CMK (cell line): Measurements from ENCODE around the gene B3GALT4.
"Not testable (repeated sequence)": the region's sequence is repeated elsewhere in the genome, so short reads cannot be mapped to it uniquely, and the experiment has no call there.

Source experiments
- DNase-seq: peaks from one replicate; pipeline ENCODE4 v3.0.0-alpha.2; 2010; ENCODE audit warnings: low read depth

The B3GALT4 gene

DNA sequence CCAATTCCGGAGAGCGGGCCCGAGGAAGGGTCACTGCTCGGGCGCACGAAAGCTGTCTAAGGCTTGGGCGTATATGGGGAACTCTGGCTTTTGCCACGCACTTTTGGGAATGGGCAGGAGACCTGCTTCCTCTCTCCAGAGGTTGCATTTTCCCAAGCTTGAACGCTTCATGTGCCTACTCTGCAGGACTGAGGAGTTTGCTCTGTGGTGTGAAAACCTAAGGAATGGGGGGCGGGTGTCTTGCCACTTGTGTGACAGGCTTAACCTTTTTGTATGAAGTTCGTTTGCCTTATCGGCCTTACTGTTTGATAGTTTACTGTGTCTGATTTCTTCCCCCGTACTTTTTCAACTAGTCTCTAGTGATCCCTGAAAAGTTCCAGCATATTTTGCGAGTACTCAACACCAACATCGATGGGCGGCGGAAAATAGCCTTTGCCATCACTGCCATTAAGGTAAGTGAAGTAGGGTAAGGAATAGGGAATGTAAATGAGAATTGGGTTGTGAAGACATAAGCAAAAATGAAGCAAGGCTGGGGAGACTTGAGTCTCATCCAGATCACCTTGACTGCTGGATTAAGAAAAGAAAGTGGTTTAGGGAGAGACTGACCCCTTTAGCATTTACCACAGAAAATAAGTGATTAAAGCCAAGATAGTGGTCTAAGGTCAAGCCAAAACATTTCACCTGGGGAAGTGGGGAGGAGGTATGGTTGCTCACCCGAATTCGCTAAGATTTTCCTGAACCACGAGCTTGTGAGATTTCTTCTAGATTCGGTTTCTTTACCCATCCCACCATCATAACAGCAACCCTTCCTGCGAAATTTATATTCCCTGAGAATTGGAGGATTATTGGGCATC lies 4.4 kb upstream of the B3GALT4 start:
- peak; percentile 50 for DNase-seq

DNA sequence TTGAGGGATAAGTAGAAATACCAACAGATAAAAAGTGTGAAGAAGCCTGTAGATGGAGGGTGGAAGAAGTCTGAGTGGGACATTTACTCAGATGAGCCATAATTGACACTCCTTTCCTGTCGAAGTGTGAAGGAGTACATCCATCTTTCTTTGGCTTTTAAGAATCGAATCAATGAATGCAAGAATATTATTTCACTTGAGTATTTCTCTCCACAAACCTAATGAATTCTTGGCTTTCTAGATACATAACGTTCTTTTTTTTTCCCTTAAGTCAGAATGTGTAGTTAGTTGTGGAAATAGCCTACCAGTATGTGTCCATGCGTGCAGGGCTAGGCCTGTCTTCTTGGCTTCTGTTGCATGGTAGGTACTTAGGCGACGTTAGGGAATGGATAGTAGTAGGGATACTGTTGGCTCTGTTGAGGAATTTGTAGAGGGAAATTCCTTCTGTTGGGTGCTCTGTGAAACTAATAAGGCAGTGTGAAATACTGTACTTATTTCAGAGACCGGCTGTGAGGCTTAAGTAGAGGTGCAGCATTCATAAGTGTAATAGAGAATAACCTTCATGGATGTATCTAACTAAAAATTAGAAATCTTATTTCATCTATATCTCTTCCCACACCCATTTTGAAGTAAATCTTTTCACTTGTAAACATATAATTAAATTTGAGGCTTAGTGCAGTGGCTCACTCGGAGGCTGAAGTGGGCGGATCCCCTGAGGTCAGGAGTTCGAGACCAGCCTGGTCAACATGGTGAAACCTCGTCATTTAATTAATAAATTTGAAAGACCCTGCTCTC lies 3.6 kb upstream of the B3GALT4 start:
- DNase-seq = no peak

DNA sequence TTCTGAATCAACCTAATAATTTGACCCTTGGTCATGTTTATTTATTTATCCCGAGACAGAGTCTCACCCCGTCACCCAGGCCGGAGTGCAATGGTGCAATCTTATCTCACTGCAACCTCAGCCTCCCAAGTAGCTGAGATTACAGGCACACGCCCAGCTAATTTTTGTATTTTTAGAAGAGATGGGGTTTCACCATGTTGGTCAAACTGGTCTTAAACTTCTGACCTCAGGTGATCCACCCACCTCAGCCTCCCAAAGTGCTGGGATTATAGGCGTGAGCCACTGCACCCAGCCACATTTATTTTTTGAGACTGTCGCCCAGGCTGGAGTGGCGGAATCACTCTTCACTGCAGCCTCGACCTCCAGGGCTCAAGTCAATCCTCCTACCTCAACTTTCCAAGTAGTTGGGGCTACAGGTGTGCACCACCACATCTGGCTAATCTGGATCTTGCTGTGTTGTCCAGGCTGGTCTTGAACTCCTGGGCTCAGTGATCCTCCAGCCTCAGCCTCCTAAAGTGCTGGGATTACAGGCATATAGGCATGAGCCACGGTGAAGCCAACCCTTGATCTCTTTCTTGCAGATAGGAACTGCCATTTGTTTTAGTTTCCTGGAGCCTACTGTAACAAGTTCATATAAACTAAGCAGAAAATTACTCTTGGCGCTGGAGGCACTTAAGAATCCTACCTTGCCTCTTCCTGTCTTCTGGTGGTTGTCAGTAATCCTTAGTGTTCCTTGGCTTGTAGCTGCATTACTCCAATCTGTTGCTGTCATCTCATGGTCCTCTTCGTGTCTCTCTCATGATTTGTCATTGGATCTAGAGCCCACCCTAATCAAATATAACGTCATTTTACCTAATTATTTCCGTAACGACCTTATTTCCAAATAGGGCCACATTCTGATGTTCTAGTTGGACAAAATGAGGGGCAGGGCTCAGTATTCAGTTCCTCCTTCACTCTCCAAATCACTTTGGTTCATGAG lies 2.7 kb upstream of the B3GALT4 start:
- no peak for DNase-seq

DNA sequence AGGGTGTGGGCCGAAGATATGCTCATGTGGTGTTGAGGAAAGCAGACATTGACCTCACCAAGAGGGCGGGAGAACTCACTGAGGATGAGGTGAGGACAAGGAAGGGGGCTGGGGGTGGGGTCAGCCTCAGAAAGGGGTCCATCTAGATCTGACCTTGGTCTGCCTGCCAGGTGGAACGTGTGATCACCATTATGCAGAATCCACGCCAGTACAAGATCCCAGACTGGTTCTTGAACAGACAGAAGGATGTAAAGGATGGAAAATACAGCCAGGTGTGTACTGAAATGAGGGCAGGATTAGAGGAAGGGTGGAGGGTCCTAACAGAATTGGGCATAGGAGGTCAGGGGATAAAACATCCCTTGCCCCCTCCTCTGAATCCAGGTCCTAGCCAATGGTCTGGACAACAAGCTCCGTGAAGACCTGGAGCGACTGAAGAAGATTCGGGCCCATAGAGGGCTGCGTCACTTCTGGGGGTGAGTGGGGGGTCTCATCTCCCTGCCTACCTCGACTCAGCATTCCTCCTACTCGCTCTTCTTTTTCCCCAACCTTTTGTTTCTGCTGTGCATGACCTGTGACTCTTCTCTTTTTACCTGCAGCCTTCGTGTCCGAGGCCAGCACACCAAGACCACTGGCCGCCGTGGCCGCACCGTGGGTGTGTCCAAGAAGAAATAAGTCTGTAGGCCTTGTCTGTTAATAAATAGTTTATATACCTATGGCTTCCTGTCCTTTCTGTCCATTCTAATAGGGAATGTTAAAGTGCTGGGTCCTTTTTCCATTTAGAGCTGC lies 935 bp upstream of the B3GALT4 start:
- DNase-seq = not testable (repeated sequence)

DNA sequence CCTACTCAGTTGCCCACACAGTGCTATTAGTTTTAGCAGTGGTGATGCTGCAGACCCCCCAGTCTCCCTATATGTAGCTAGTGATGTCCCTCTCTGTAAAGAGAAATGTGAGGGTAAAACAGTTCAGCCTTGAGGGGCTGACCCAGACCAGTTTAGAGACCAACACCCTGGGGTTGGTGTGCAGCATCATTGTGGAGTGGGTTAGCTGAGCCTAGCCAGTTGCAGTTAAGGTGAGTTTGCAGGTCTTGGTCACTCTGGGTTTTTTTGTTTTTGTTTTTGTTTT lies 401 bp upstream of the B3GALT4 start:
- no peak for DNase-seq

DNA sequence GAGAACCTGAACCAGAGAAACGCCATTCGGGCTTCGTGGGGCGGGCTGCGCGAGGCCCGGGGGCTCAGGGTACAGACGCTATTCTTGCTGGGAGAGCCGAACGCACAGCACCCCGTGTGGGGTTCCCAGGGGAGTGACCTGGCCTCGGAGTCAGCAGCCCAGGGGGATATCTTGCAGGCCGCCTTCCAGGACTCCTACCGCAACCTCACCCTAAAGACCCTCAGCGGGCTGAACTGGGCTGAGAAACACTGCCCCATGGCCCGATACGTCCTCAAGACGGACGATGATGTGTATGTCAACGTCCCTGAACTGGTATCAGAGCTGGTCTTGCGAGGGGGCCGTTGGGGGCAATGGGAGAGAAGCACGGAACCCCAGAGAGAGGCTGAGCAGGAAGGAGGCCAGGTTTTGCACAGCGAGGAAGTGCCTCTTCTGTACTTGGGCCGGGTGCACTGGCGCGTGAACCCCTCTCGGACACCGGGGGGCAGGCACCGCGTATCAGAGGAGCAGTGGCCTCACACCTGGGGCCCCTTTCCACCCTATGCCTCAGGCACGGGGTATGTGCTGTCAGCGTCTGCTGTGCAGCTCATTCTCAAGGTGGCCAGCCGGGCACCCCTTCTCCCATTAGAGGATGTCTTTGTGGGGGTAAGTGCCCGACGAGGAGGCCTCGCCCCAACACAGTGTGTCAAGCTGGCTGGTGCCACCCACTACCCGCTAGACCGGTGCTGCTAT lies 904 bp downstream of the B3GALT4 start:
- no peak for DNase-seq

DNA sequence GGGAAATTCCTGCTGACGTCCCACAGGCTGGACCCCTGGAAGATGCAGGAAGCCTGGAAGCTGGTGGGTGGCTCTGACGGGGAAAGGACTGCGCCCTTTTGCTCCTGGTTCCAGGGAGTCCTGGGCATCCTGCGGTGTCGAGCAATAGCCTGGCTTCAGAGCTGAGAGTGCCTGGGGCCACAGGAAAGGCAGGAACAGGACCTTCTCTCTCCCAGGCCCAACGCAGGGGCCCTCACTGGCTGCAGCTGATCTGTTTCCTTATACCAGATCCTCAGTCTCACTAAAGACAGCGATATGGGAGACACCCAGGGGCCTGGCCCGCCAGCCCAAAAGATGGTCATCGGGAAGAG lies 1.4 kb downstream of the B3GALT4 start:
- no peak for DNase-seq

DNA sequence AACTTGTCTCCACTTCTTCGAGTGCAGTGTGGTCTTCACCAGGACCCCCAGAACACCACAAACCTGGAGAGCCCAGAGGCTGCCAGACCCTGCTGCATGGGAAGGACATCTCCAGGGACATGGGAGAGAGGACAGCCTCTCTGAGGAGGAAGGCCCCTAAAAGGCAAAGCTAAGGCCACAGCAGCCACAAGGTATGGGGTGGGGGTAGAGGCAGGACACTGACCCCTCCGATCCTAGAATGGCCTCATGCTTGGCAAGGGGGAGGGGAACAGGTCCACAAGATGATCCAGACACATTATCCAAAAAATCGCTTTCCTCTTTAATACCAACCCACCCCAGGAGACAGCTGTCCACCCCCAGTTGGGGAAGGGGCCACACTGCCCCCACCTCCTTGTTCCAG lies 1.9 kb downstream of the B3GALT4 start:
- no peak for DNase-seq

DNA sequence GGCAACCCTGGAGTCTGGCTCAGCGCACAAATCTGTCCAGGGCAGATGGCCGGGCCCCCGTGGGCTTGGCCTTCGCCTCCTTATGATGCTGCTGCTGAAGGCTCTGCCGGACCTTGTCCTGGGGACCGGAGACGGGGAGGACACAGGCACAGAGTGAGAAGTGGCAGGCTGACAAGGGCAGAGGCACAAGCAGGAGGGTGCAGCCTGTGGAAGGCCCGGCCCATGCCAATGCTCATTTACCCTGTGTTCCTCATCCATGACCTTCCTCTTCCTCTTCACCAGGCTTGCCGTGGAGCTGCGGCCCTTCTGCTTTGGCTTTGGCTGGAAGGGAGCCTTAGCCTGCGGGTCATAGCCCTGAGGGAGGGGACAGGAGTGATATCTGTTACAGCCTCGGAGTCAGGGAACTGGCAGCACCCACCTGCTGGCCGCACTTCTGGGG lies 2.4 kb downstream of the B3GALT4 start:
- no peak for DNase-seq

DNA sequence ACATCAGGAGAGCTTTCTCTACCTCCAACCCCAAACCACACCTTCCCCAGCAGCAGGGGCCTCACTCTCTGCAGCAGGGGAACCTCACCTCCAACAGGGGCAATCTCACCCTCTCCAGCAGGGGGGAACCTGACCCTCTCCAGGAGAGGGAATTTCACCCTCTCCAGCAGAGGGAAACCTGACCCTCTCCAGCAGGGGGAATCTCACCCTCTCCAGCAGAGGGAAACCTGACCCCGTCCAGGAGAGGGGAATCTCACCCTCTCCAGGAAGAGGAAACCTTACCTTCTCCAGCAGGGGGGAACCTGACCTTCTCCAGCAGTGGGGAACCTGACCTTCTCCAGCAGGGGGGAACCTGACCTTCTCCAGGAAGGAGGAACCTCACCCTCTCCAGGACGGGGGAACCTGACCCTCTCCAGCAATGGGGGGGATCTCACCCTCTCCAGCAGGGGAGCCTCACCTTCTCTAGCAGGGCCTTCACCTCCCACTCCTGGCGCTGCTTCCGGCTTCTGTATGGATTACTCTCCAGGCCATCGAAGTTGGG lies 3.1 kb downstream of the B3GALT4 start:
- no peak for DNase-seq

DNA sequence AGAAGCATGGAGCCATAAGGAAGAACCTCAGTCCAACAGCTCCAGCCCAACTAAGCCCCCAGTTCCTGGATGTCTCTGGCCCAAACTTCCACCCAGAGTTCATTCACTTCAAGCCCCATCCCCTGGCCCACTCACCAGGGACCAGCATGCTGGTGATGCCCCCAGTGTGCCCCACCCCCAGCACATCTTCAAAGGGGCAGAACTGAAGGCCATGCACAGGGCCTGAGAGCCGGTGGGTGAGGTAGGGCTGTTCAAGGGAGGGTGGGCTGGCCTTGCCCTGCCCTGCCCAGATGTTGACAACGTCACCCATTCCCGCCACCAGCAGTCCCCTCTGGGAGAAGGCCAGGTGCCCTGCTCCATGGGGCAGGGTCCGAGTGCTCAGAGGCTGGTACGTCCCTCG lies 3.6 kb downstream of the B3GALT4 start:
- no peak for DNase-seq

DNA sequence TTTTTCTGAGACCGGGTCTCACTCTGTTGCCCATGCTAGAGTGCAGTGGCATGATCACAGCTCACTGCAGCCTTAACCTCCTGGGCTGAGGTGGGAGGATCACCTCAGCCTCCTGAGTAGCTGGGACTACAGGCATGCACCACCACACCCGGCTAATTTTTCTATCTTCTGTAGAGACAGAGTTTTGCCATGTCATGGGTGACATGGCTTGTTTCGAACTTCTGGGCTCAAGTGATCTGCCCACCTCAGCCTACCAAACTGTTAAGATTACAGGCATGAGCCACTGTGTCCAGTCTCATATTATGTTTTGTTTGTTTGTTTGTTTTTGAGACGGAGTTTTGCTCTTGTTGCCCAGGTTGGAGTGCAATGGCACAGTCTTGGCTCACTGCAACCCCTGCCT lies 8.3 kb downstream of the B3GALT4 start:
- not testable (repeated sequence) for DNase-seq

DNA sequence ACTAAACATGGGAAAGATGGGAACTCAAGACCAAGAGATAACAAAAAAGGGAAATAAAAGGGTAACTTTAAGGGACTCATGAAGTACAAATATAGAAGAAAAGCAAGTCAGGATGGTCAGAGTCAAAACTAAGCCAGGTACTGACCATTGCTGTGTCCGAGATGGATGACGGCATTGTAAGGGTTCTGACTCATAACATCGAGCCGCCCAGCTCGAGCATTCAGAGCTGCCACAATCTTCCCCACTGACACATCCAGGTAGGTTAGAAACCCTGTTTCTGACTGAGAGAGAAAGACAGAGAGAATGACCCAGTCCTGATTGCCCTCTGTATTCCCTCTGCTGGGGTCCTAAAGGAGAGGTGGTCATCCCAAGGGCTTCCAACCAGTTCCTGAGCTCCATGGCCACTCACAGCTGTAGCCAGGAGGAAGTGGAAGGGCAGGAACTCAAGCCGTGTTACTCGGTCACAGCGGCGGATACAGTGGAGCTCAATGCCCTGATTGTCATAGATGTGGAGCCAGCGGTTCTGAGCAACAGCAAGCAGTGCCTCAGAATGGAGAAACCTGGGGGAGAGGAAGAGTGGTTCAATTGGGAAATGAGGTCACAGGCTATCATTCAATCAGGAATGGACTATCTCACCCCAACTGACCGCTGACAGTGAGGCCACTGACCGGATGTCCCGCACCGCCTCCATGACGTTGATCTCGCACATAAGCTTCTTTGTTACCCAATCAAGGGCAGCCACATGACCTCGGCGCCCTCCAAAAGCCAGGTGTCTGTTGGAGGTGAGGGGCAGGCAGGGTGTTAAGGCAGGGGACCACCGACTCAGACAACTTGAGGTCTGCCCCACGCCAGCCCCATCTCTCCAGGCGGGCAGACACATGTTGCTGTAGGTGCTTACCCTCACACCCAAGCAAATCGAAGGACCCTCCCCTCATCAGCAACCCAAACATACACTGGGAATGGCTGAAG lies 10.3 kb downstream of the B3GALT4 start:
- no peak for DNase-seq

DNA sequence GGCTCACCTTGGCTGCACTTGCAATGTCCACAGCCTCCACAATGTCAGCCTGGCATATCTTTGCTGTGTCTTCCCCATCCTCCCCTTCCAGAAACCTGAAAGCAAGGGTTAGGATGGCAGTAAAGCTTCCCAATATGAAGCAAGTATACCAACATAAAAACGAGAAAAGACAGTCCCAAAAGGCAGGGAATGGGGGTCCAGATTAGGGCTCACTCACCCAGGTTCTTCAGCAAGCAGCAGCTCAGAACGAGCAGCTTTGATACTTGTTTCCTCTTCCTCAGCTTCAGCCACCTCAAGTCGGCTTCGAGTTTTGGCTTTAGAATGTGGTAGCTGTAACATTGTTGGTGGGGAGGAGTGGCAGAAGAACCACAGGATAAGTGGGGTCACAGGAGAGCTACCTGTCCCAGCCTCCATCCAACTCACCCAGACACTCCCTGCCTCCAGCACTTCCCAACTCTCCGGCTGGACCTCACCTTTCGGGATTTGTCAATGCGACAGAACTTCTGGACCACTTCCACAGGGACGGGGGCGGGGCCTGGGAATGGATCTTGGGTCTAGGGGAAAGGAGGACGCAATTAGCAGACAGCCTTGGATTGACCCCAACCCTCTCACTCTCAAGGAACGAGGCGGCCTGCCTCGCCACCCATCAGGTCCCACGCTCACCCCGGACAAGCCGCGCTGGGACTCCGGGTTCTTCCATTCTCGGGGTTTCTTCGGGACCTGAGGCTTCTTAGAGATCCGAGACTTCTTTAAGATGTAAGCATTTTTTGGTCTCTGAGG lies 11.4 kb downstream of the B3GALT4 start:
- no peak for DNase-seq

DNA sequence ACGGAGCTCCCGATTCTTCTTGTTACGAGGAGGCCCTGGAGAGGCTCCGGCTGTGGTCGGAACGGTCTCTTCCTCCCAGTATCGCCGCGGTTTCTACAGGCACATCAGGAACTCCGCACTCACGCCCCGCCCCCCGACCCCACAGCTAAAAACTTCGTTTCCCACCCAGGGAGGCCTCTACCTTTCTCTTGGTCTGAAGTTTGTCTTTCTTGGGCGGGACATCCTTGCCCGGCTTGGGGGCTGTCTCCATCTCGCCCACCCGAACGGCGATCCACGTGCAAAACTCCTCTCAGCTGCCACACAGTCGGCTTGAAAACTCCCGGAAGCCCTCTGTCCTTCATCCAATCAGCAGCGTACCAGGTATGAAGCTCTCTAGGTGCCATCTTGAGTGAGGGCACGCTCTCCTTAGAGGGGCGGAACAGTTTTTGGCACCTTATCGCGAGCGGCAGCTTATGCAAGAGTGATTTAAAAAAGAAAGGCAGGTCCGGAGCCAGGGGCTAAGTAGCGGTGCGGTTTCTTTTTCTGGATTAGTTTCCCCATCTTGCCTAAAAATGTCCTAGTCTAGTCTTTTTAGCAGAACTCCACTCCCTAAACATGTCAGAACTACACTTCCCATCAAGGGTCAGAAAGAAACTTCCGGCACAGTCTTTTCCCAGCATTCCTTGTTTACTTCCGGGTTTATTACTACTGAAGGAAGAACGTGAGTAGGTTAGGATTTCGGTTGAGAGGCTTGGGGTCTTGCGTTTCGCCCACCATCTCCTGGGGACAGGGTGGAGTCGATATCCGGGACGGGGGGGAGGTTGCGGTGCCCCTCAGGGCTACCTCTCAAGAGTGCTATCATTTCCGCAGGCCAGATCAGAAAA lies 12.2 kb downstream of the B3GALT4 start, which contains the start of the genes PFDN6 and WDR46:
TSS of gene PFDN6 (plus strand) at position 681 of the 863 bp plus-strand sequence. CDS start 256 bp downstream, outside the sequence.
TSS of gene WDR46 (minus strand) at position 319 of the 863 bp plus-strand sequence. CDS start at position 250, 69 bp downstream.
- DNase-seq = peak; percentile 75

DNA sequence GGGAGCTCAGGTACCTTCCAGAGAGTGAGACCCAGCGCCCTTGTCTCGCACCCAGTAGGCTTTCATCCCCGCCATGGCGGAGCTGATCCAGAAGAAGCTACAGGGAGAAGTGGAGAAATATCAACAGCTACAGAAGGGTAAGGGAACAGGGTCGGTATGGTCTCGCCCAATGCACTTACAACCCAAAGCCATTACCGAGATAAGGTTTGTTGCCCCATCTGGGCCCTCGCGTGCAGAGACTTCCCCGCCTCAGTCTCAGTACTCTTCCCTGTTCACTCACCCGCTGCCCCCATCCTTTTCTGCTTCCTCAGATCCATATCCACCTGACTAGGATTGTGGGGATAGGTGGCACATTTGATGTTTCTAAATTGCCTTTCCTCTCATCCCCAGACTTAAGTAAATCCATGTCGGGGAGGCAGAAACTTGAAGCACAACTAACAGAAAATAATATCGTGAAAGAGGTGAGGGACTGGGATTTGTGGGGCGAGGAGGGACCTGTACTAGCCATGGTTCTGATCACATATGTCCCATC lies 12.9 kb downstream of the B3GALT4 start:
- no peak for DNase-seq

DNA sequence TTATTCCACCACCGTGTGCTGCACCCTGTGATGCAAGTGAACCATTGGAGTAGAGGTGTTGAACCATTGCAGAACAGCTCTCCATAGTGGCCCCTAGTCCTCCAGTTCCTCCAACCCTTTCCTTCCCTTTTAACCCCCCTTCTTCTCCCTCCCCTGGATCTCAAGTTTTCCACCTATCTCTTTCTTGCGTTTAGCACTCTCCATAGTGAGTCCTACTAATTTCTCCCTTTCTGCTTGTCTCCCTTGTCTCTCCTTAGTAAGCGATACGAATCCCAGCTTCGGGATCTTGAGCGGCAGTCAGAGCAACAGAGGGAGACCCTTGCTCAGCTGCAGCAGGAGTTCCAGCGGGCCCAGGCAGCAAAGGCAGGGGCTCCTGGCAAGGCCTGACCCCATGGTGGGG lies 13.5 kb downstream of the B3GALT4 start:
- DNase-seq = no peak
